Large intestine (tissue), 3 donors: ENCODE results near the gene OR8B8. TPM values are rescaled to one million over a fixed set of nuclear protein-coding genes. Genes with fewer than 3 reads are reported as not detected.

ENCODE experiments used
- DNase-seq, 2 donors: peaks; one replicate each; pipeline versions ENCODE4 v3.0.0 to v3.0.0-alpha.2; 2013
- H3K27ac ChIP-seq: one replicate; pipeline ENCODE4 v1.5.1; 2013; ENCODE audit warnings: low read length
- H3K27me3 ChIP-seq: 2 replicates; pipeline ENCODE4 v1.6.1; 2013; ENCODE audit warnings: low read length; ENCODE audit not compliant: control insufficient read depth, insufficient read depth
- H3K36me3 ChIP-seq: 2 replicates; pipeline ENCODE4 v1.6.1; 2013; ENCODE audit warnings: low read length; ENCODE audit not compliant: control insufficient read depth, insufficient read depth
- H3K4me1 ChIP-seq: one replicate; pipeline ENCODE4 v1.6.1; 2013; ENCODE audit warnings: low read length; ENCODE audit not compliant: control insufficient read depth, insufficient read depth
- H3K4me3 ChIP-seq: one replicate; pipeline ENCODE4 v1.5.1; 2013; ENCODE audit warnings: low read length
- H3K9me3 ChIP-seq: one replicate; pipeline ENCODE4 v1.6.1; 2013; ENCODE audit warnings: mild to moderate bottlenecking, low read depth, low read length, moderate library complexity; ENCODE audit not compliant: control insufficient read depth
- WGBS: methylation state at CpG from one replicate; pipeline ENCODE4 v1.1.5; 2013; ENCODE audit warnings: low lambda C conversion rate; ENCODE audit not compliant: insufficient coverage; 5-methylcytosine and 5-hydroxymethylcytosine counted together
- polyA plus RNA-seq: library from polyadenylated mRNA; unstranded; fragments of 120-200 nt; gene quantifications from one replicate; pipeline ENCODE4 v1.2.1, GENCODE V29; 2013

The OR8B8 gene
- polyA plus RNA-seq, 1 donor = not detected

GRCh38 chr11:124442442-124442841, 3.1 kb downstream of the OR8B8 start:
- Histone ChIP-seq H3K36me3 (no peaks in the 10 kb centered on the region), H3K27me3 (no peaks in the 10 kb centered on the region), H3K9me3 (peaks cover 2% of the 10 kb centered on the region), H3K4me3 (no peak overlapping the region), H3K4me1 (no peaks in the 10 kb centered on the region), H3K27ac (no peak overlapping the region)
- WGBS = 21% methylated on average over 2 of the region's 6 CpGs
- DNase-seq = no peak

GRCh38 chr11:124441519-124441918, 4.0 kb downstream of the OR8B8 start:
- H3K27me3 ChIP-seq = no peaks in the 10 kb centered on the region
- H3K9me3 ChIP-seq = peaks cover 3% of the 10 kb centered on the region
- H3K4me3 ChIP-seq = no peak overlapping the region
- no peak overlapping the region for H3K27ac ChIP-seq
- no CpG with 5 or more reads among the region's 7 CpGs for WGBS
- no peaks in the 10 kb centered on the region for H3K36me3 ChIP-seq
- H3K4me1 ChIP-seq = no peaks in the 10 kb centered on the region
- no peak for DNase-seq

GRCh38 chr11:124441081-124441480, 4.4 kb downstream of the OR8B8 start:
- no peaks in the 10 kb centered on the region for H3K27me3 ChIP-seq
- no peaks in the 10 kb centered on the region for H3K36me3 ChIP-seq
- no CpG with 5 or more reads among the region's 5 CpGs for WGBS
- no peak overlapping the region for H3K4me3 ChIP-seq
- H3K9me3 ChIP-seq = peaks cover 3% of the 10 kb centered on the region
- no peak for DNase-seq
- no peak overlapping the region for H3K27ac ChIP-seq
- H3K4me1 ChIP-seq = no peaks in the 10 kb centered on the region

DNA sequence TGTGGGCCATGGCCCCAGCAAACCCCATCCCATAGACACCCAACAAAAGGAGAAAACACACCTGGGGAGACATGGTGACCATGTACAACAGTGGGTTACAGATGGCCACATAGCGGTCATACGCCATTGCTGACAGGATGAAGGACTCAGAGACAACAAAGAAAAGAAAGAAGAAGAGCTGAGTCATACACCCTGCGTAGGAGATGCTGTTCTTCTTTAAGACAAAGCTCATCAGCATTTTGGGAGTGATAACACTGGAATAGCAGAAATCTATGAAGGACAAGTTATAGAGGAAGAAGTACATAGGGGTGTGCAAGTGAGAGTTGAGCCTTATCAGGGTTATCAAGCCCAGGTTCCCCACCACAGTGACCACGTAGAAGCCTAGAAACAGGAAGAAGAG, 4.9 kb downstream of the OR8B8 start:
- Histone ChIP-seq H3K36me3 (no peaks in the 10 kb centered on the region), H3K27me3 (no peaks in the 10 kb centered on the region), H3K27ac (no peak overlapping the region), H3K4me3 (no peak overlapping the region), H3K4me1 (no peaks in the 10 kb centered on the region), H3K9me3 (peaks cover 3% of the 10 kb centered on the region)
- no peak for DNase-seq
- 71% methylated on average over 1 of the region's 4 CpGs for WGBS

GRCh38 chr11:124434699-124435098, 10.8 kb downstream of the OR8B8 start:
- H3K27ac ChIP-seq = no peak overlapping the region
- no peak for DNase-seq
- H3K4me1 ChIP-seq = no peaks in the 10 kb centered on the region
- no CpG with 5 or more reads among the region's 2 CpGs for WGBS
- no peak overlapping the region for H3K4me3 ChIP-seq
- H3K27me3 ChIP-seq = no peaks in the 10 kb centered on the region
- no peaks in the 10 kb centered on the region for H3K36me3 ChIP-seq
- peaks cover 3% of the 10 kb centered on the region for H3K9me3 ChIP-seq

- no peaks in the 10 kb centered on the region for H3K9me3 ChIP-seq
- no peaks in the 10 kb centered on the region for H3K4me1 ChIP-seq
- H3K27me3 ChIP-seq = no peaks in the 10 kb centered on the region
- 90% methylated on average over 2 of the region's 2 CpGs for WGBS
- no peak overlapping the region for H3K27ac ChIP-seq
- no peak for DNase-seq
- no peak overlapping the region for H3K4me3 ChIP-seq
- H3K36me3 ChIP-seq = no peaks in the 10 kb centered on the region
Observed at GRCh38 chr11:124429599-124429998, 15.9 kb downstream of the OR8B8 start.

DNA sequence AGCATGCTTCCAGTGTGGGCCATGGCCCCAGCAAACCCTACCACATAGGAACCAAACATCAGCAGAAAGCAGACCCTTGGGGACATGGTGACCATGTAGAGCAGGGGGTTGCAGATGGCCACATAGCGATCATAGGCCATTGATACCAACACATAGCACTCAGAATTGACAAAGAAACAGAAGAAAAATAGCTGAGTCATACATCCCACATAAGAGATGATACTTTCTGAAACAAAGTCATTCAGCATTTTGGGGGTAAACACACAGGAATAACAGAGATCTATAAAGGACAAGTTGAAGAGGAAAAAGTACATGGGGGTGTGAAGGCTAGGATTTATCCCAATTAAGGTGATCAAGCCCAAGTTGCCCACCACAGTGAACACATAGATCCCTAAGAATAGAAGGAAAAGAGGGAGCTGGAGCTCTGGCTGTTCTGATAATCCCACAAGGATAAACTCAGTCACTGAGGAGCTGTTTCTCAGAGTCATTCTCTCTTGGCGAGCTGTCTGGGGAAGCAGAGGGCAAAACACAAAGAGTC, 21.0 kb downstream of the OR8B8 start, which contains the start of gene OR8B4:
OR8B4 (minus strand) TSS at position 488 of the 538 bp plus-strand sequence; CDS start at position 488, 0 bp downstream.
- WGBS = no CpG with 5 or more reads among the region's 2 CpGs
- no peaks in the 10 kb centered on the region for H3K9me3 ChIP-seq
- no peaks in the 10 kb centered on the region for H3K4me1 ChIP-seq
- H3K36me3 ChIP-seq = no peaks in the 10 kb centered on the region
- H3K27me3 ChIP-seq = no peaks in the 10 kb centered on the region
- H3K4me3 ChIP-seq = no peak within 1 kb of the TSS
- H3K27ac ChIP-seq = no peak within 1 kb of the TSS
- DNase-seq = no peak

DNA sequence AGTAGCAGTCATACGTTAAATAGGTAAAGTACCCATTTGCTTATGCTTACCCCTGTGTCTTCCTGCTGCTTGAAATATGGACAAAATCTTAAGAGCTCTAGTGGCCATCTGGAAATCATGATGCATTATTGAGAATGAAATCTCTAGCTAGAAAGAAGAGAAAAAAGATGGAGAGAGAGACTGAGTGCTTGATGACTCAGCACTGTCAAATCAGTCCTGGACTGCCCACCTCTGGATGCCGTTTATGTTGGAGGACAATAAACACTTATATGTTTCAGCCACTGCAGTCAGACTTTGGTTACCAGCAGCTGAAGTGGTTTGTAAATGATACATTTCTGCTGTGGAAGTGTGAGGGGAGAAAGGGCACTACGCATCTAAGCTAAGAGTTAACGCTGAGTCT, 24.5 kb downstream of the OR8B8 start:
- Histone ChIP-seq H3K4me3 (no peak overlapping the region), H3K27me3 (no peaks in the 10 kb centered on the region), H3K27ac (no peak overlapping the region), H3K36me3 (no peaks in the 10 kb centered on the region), H3K9me3 (no peaks in the 10 kb centered on the region), H3K4me1 (no peaks in the 10 kb centered on the region)
- WGBS = no CpG with 5 or more reads among the region's 4 CpGs
- no peak for DNase-seq

GRCh38 chr11:124415356-124415923, 30.1 kb downstream of the OR8B8 start:
- Histone ChIP-seq H3K9me3 (no peaks in the 10 kb centered on the region), H3K4me1 (no peaks in the 10 kb centered on the region), H3K27ac (no peak overlapping the region), H3K36me3 (no peaks in the 10 kb centered on the region), H3K4me3 (no peak overlapping the region), H3K27me3 (peaks cover 2% of the 10 kb centered on the region)
- WGBS = 50% methylated on average over 2 of the region's 5 CpGs
- no peak for DNase-seq

- Histone ChIP-seq H3K4me1 (peaks cover 2% of the 10 kb centered on the region), H3K9me3 (no peaks in the 10 kb centered on the region), H3K27me3 (peaks cover 2% of the 10 kb centered on the region), H3K4me3 (no peak overlapping the region), H3K36me3 (no peaks in the 10 kb centered on the region), H3K27ac (no peak overlapping the region)
- no peak for DNase-seq
- WGBS = no CpG with 5 or more reads among the region's 7 CpGs
Observed at GRCh38 chr11:124409906-124410305, 35.6 kb downstream of the OR8B8 start.

DNA sequence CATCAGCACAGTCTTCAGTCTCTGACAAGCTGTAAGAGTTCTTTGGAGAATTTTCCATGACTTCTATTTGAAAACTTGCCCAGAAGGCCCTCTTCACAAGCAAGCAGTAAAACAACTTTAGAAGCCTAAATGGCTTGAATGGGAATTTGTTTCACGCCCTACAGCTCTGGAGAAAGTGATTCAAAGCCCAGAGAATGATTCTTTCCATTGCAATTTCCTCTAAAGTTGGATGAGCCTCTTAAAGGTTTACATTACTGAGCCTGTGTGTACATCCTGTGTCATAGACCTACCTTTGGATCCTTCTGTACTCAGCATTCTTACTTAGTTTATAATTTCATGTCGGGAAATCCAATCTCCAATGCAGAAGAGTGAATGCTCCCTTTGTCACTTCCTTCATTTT, 39.9 kb downstream of the OR8B8 start:
- Histone ChIP-seq H3K36me3 (no peaks in the 10 kb centered on the region), H3K27me3 (no peaks in the 10 kb centered on the region), H3K4me1 (peaks cover 2% of the 10 kb centered on the region), H3K27ac (no peak overlapping the region), H3K9me3 (peaks cover 5% of the 10 kb centered on the region), H3K4me3 (no peak overlapping the region)
- no peak for DNase-seq
- no CpG with 5 or more reads among the region's 2 CpGs for WGBS
